Stimulated activated CD4-positive, alpha-beta T cell treated with anti-CD3 and anti-CD28 coated beads, Interleukin-2, amount 100 ng/mL, for 24 hours (primary cell): ENCODE data around the gene LAMA1.

ENCODE experiments used
- DNase-seq, 2 donors: peaks; one replicate each; pipeline ENCODE4 v3.0.0-alpha.2; 2020

The LAMA1 gene

GRCh38 chr18:6979954-6980353 is 137.6 kb downstream of the LAMA1 start:
- DNase-seq = no peak

- no peak for DNase-seq
Measured at GRCh38 chr18:6976935-6977334, 140.7 kb downstream of the LAMA1 start.

DNA sequence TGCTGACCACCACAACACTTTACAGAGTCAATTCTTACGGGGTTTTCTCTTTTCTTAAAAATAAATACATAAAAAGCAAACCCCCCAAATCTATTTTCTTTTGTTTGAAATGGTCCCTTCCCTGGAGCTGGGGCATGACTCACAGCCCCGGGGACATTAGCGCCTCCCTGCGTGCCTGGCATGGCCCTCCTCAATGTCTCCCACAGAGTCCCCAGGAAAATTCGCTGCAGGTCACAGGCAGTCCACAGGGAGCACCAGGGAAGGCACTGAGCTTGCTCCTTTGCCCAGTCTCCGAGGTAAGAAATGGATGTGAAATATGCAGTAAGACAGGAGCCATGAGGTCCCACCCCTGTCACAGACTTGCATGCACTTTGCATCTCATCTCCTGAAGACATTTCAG is 142.5 kb downstream of the LAMA1 start:
- DNase-seq = no peak

- no peak for DNase-seq
Measured at GRCh38 chr18:6971823-6972478, 145.6 kb downstream of the LAMA1 start.

GRCh38 chr18:6963452-6964097 is 154.0 kb downstream of the LAMA1 start:
- DNase-seq = no peak

- no peak for DNase-seq
Measured at GRCh38 chr18:6962571-6963451, 154.8 kb downstream of the LAMA1 start.

DNA sequence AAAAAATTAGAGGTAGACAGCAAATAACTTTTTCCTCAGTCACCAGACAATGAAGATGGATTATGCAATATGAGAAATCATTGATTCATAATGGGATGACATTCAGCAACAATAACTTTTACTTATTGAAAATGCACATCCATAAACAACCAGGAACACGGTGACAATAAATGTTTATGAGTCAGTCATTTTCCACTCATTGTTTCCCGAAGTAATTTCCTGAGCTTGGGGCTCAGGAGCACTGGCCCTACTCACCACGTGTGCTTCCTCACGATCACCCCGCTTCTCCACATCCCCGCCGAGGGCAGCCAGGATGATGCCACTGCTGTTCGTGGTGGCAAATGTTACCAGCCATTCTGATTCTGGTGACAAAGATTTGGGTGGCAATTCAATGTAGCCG is 156.3 kb downstream of the LAMA1 start:
- DNase-seq = no peak

GRCh38 chr18:6960656-6961055 is 156.9 kb downstream of the LAMA1 start:
- DNase-seq = no peak

- no peak for DNase-seq
Measured at GRCh38 chr18:6960124-6960523, 157.5 kb downstream of the LAMA1 start.

- no peak for DNase-seq
Measured at GRCh38 chr18:6959110-6959509, 158.5 kb downstream of the LAMA1 start.

GRCh38 chr18:6956999-6957398 is 160.6 kb downstream of the LAMA1 start:
- no peak for DNase-seq

DNA sequence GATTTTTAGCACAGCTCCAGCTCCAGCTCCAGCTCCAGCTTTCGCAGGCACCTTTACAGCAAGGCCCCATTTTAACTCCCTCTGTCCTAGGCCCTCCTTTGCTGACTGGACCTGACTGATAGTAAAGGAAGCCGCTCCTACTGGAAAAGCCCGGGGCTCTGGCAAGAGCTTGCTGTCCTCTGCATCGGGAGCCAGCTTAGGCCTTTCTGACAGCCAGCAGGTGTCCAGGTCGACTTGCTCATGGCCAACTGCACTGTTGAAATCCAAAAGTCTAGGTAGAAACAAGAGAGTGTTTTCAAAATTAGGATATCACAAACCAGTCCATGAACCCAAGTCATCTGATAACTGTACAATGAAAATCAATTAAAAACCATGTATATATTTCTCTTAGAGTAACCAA is 161.1 kb downstream of the LAMA1 start:
- DNase-seq = no peak

DNA sequence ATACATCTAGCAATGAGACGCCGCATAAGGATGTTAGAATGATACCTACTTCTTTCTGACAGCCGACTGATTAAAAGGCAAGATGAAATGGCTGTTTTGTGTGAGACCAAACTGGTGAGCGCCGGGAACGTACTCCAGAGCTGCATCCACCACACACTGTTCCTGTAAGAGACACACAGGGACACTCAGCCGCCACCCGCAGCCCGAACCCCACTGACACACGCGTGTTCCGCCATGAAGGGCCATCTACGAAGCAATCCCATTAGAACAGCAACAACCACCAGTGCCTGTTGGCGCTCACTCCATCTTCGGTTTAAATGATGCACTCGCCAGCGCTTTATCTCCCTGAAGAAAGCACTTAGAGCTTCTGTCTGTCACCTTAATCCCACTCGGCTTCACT is 162.3 kb downstream of the LAMA1 start:
- no peak for DNase-seq

DNA sequence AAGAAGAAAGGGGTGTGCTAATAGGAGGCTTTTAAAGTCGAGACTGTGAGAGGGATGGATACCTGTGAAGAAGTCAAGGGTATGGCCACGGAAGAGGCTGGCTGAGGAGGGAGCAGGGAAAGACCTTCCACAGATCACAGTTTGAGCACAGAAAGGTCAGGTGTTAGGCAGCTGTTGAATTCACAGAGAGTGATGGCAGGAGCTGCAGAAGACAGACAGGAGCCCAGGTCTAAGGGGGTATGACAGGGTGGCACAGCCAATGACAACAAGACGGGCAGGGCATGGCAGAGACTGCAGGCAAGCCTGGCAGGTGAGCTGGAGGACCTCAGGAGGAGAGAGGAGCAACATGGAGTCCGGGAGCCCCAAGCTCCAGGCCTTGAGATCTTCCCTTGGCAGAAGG is 163.1 kb downstream of the LAMA1 start:
- no peak for DNase-seq

DNA sequence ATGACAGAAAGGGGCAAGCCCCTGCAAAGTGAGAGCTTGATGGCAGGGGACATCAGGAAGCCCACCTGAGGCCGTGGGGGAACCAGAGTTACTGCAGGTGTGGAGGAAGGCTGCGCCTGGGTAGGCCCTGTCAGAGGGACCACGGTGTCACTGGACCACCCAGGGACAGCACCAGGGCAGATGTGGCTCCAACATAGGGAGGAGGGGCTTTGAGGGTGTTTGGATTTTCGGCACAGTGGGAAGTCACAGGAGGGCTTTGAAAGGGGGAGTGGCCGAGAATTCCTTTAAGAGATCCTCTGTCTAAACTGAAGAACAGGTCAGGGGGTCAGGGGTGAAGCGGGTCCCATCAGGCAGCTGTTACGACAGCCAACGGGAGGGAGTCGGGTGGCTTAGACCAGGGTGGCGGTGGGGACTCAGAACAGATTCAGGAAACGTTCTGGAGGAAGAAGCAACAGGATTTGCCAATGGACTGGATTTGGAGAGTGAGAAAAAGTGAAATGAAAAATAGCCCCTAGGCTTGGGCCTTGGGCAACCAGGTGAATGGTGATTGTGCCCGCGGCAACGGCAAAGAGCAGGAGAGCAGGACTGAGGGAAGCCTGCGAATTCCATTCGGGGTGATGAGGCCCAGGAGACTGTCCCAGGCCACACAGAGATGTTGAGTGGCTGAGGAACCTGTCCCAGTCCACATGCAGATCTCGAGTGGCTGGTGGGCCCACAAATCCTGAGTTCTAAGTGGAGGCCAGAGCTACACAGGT is 166.1 kb downstream of the LAMA1 start:
- DNase-seq = no peak

GRCh38 chr18:6950641-6951040 is 167.0 kb downstream of the LAMA1 start:
- DNase-seq = no peak

- DNase-seq = no peak
Measured at GRCh38 chr18:6949800-6950586, 167.6 kb downstream of the LAMA1 start.

DNA sequence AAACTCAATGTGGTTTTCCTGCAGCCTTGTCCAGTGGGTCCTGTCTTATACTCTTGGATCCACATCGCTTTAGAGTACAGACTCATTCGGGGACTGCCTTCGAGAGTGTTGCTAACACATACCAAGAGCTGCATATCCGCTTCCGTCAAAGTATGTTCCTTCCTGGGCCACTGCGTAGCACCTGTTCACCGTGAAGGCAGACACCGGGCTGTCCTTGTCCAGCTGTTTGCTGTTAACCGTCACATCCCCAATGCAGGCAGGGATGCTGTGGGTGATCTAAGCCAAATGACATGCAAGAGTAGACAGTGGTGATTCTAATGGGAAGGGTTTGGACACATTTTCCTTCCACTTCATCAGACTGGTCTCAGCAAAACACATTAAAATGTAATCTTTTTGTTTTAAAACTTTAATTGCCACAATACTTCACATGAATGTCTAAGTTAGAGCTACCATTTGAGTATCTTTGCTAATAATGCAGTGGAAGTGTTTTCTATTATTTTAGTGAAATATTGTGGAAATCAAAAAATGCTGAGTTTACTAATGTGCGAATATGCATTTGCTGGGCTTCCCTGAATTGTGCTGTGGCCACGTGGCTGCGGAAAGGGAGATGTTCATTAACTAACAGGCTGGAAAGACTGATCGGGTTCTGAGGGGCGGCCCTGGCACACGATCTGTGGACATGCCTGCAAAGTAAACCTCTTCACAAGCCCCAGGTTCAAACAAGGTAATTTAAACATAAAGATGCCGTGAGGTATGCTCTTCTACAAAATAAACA is 169.1 kb downstream of the LAMA1 start:
- no peak for DNase-seq

- no peak for DNase-seq
Measured at GRCh38 chr18:6947338-6948030, 170.1 kb downstream of the LAMA1 start.

GRCh38 chr18:6943143-6943542 is 174.5 kb downstream of the LAMA1 start:
- DNase-seq = no peak

DNA sequence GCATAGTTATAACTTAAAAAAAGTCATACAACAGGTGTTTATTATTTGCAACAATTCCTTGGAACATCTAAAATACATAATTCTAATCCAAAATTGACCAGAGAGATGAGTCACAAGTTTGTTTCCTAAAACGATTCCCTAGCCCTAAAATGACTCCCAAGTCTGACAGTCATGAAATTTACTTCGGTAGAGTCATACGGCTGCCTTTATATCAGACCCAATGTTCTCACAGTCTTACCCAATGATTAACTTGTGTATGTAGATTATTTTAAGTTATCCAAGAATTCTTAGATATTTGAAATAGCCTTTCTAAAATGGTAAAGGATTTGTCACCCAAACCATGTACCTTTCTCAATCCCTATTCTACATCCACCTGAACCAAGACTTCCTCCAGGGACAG is 174.9 kb downstream of the LAMA1 start:
- DNase-seq = no peak
